ENCODE results near the gene SCART1. TPM values are rescaled to one million over a fixed set of nuclear protein-coding genes. Genes with fewer than 3 reads are reported as not detected.
A peak's percentile ranks its signal among the peaks of the same experiment; 100 is the strongest.
"Not testable (repeated sequence)": the region's sequence is repeated elsewhere in the genome, so short reads cannot be mapped to it uniquely, and the experiment has no call there.

SCART1 gene
- total RNA-seq, 2 donors from 2014 or later, result 3.9 to 11.2 TPM

GRCh38 chr10:133497363-133497762 is 43.6 kb downstream of the SCART1 start:
- ATAC-seq; H3K4me1 ChIP-seq; intact Hi-C loops (cut with DNase I); H3K36me3 ChIP-seq (replicated peaks in 1 of 2; ENCODE audit: insufficient read depth in 1 of 2, low read depth in 2 of 2); H3K4me3 ChIP-seq; H3K9me3 ChIP-seq; H3K27me3 ChIP-seq; H3K27ac ChIP-seq: not testable (repeated sequence)
- DNase-seq, result peak in 1 of 4 donors; percentile 31
- TF ChIP-seq CTCF (IDR thresholded peaks at IDR 0.05), result peak in 2 of 7 experiments; percentile 14 to 29
- 61 to 66% methylated on average over 6 of the region's 6 CpGs for WGBS, 2 donors

GRCh38 chr10:133499176-133499575 is 45.4 kb downstream of the SCART1 start:
- ATAC-seq; intact Hi-C loops (cut with DNase I); H3K27me3 ChIP-seq; DNase-seq; H3K4me3 ChIP-seq; H3K36me3 ChIP-seq (replicated peaks in 1 of 2; ENCODE audit: insufficient read depth in 1 of 2, low read depth in 2 of 2); H3K9me3 ChIP-seq; H3K27ac ChIP-seq; H3K4me1 ChIP-seq: not testable (repeated sequence)
- whole genome bisulfite sequencing, 2 donors, result 77% methylated on average over 1 of the region's 1 CpG; no CpG with 5 or more reads in 1 of the 2 donors

GRCh38 chr10:133500897-133501296 is 47.2 kb downstream of the SCART1 start:
- H3K4me1 ChIP-seq; H3K36me3 ChIP-seq (replicated peaks in 1 of 2; ENCODE audit: insufficient read depth in 1 of 2, low read depth in 2 of 2); H3K27me3 ChIP-seq; H3K9me3 ChIP-seq; H3K4me3 ChIP-seq; ATAC-seq; DNase-seq; H3K27ac ChIP-seq; intact Hi-C loops (cut with DNase I): not testable (repeated sequence)
- WGBS, 2 donors, result 65 to 69% methylated on average over 4 of the region's 4 CpGs

GRCh38 chr10:133509700-133510099 is 56.0 kb downstream of the SCART1 start:
- Histone ChIP-seq H3K27ac (no peak overlapping the region), H3K36me3 (replicated peaks in 1 of 2; ENCODE audit: insufficient read depth in 1 of 2, low read depth in 2 of 2) (no peaks in the 10 kb centered on the region), H3K4me1 (peaks cover 30% of the 10 kb centered on the region), H3K9me3 (no peaks in the 10 kb centered on the region), H3K4me3 (no peak overlapping the region), H3K27me3 (no peaks in the 10 kb centered on the region)
- DNase-seq, result no peak
- ATAC-seq, result no peak
- no peak for TF ChIP-seq CTCF (IDR thresholded peaks at IDR 0.05)
- no peak for TF ChIP-seq POLR2A (IDR thresholded peaks at IDR 0.05)
- 85 to 89% methylated on average over 4 of the region's 4 CpGs for WGBS, 2 donors
- intact Hi-C loops (cut with DNase I), result no loop called here

GRCh38 chr10:133511408-133511807 is 57.7 kb downstream of the SCART1 start:
- H3K27ac ChIP-seq, result no peak overlapping the region
- intact Hi-C loops (cut with DNase I), result no loop called here
- 37 to 38% methylated on average over 4 of the region's 4 CpGs for WGBS, 2 donors
- no peaks in the 10 kb centered on the region for H3K9me3 ChIP-seq
- ATAC-seq, result no peak
- H3K27me3 ChIP-seq, result no peaks in the 10 kb centered on the region
- H3K4me1 ChIP-seq, result peaks cover 43% of the 10 kb centered on the region
- no peak for TF ChIP-seq POLR2A (IDR thresholded peaks at IDR 0.05)
- TF ChIP-seq CTCF (IDR thresholded peaks at IDR 0.05), result no peak
- no peak for DNase-seq
- H3K4me3 ChIP-seq, result no peak overlapping the region
- no peaks in the 10 kb centered on the region for H3K36me3 ChIP-seq (replicated peaks in 1 of 2; ENCODE audit: insufficient read depth in 1 of 2, low read depth in 2 of 2)

- peak; percentile 69 for ATAC-seq
- intact Hi-C loops (cut with DNase I), result no loop called here
- TF ChIP-seq CTCF (IDR thresholded peaks at IDR 0.05) (no peak), POLR2A (IDR thresholded peaks at IDR 0.05) (no peak)
These were observed 58.3 kb downstream of the SCART1 start for GRCh38 chr10:133511907-133512528.

More at GRCh38 chr10:133511907-133512528, 58.3 kb downstream of the SCART1 start:
- WGBS, 2 donors, result 6 to 7% methylated on average over 4 of the region's 4 CpGs
- no peak for DNase-seq
- peaks cover 43% of the 10 kb centered on the region for H3K4me1 ChIP-seq
- H3K9me3 ChIP-seq, result no peaks in the 10 kb centered on the region
- H3K36me3 ChIP-seq (replicated peaks in 1 of 2; ENCODE audit: insufficient read depth in 1 of 2, low read depth in 2 of 2), result no peaks in the 10 kb centered on the region
- no peak overlapping the region for H3K4me3 ChIP-seq
- H3K27me3 ChIP-seq, result no peaks in the 10 kb centered on the region
- H3K27ac ChIP-seq, result no peak overlapping the region

All from body of pancreas (tissue), 4 donors.